Peyer's patch (tissue), 4 donors: ENCODE data around the gene PSAP.

Source experiments
- CTCF ChIP-seq, 6 experiments: fragments of 450-650 bp in 4 of 6; fragments of 200-600 bp in 2 of 6; sonication (generic) in 1 of 6; IDR thresholded peaks; one replicate each; pipeline ENCODE4 v1.5.1; 2017 to 2019; ENCODE audit warnings: antibody characterized with exemption in 6 of 6, mild to moderate bottlenecking in 3 of 6, moderate library complexity in 1 of 6
- POLR2A ChIP-seq, 2 donors: fragments of 450-650 bp; IDR thresholded peaks; one replicate each; pipeline ENCODE4 v1.5.1; 2017; ENCODE audit warnings: antibody characterized with exemption in 2 of 2, mild to moderate bottlenecking in 2 of 2, moderate library complexity in 2 of 2

- TF ChIP-seq CTCF (IDR thresholded peaks at IDR 0.05) (no peak), POLR2A (IDR thresholded peaks at IDR 0.05) (no peak)
These were observed 19.2 kb downstream of the PSAP start for GRCh38 chr10:71831646-71832552.
